Mucosa of descending colon (tissue), 3 donors: ENCODE results near the gene GPR78. TPM values are rescaled to one million over a fixed set of nuclear protein-coding genes. Genes with fewer than 3 reads are reported as not detected.

Experiments
- ATAC-seq: fragments of 200-7000 bp; cut with Tn5 transposase; one replicate; pipeline ENCODE4 v1.9.1; 2020; ENCODE audit warnings: mild to moderate bottlenecking, moderate library complexity
- DNase-seq, 3 donors: peaks; one replicate each; pipeline ENCODE4 v3.0.0-alpha.2; 2020
- H3K36me3 ChIP-seq: fragments of 200-600 bp; one replicate; pipeline ENCODE4 v1.8.0; 2021; ENCODE audit warnings: low read depth, mild to moderate bottlenecking
- H3K4me1 ChIP-seq: fragments of 200-600 bp; one replicate; pipeline ENCODE4 v1.8.0; 2021; ENCODE audit warnings: low read depth, mild to moderate bottlenecking
- H3K4me3 ChIP-seq: fragments of 200-600 bp; one replicate; pipeline ENCODE4 v1.8.0; 2021; ENCODE audit warnings: mild to moderate bottlenecking
- H3K9me3 ChIP-seq: fragments of 200-600 bp; one replicate; pipeline ENCODE4 v1.8.0; 2021; ENCODE audit warnings: mild to moderate bottlenecking
- CTCF ChIP-seq: fragments of 200-600 bp; IDR thresholded peaks from one replicate; pipeline ENCODE4 v1.8.0; 2022; ENCODE audit warnings: antibody characterized with exemption, mild to moderate bottlenecking
- intact Hi-C, 2 donors: fragments of 100-400 bp; cut with DNase I in 1 of 2; cut with micrococcal nuclease in 1 of 2; formaldehyde crosslinking; loops; one replicate each; pipeline versions ENCODE4 v1.11.0 to v1.11.1; 2022; cut with DNase I, micrococcal nuclease
- total RNA-seq, 3 donors: library from RNA; stranded (reverse); fragmentation: NEBNext Ultra II Directional in 2 of 3; extraction: Animal tissue kit (Norgen Biotek cat#: 25700) in 2 of 3; gene quantifications; one replicate each; pipeline versions ENCODE4 v1.2.1 to v1.2.4, GENCODE V29; 2021 to 2023
- donor health status: DM: no; HTN: no; CAD: no; lungs with moderate emphysema.
- donor health status: DM: no; HTN: no; CAD: no.
- donor health status: DM: no; HTN: yes; CAD: no.

The GPR78 gene
- total RNA-seq, 3 donors from 2014 or later, result 0.19 TPM; not detected in 2

GRCh38 chr4:8550691-8551090, 29.5 kb upstream of the GPR78 start:
- Histone ChIP-seq H3K4me3 (no peak overlapping the region), H3K4me1 (no peaks in the 10 kb centered on the region), H3K9me3 (no peaks in the 10 kb centered on the region), H3K36me3 (no peaks in the 10 kb centered on the region)
- ATAC-seq (no peak), DNase-seq (no peak)
- intact Hi-C loops, result no loop called here
- no peak for TF ChIP-seq CTCF

- intact Hi-C loops, result no loop called here
- H3K4me3 ChIP-seq, result no peak overlapping the region
- DNase-seq, result no peak
- H3K36me3 ChIP-seq, result no peaks in the 10 kb centered on the region
- H3K4me1 ChIP-seq, result no peaks in the 10 kb centered on the region
- ATAC-seq, result no peak
- TF ChIP-seq CTCF, result no peak
- no peaks in the 10 kb centered on the region for H3K9me3 ChIP-seq
These were observed 28.2 kb upstream of the GPR78 start for GRCh38 chr4:8552024-8552423.

DNA sequence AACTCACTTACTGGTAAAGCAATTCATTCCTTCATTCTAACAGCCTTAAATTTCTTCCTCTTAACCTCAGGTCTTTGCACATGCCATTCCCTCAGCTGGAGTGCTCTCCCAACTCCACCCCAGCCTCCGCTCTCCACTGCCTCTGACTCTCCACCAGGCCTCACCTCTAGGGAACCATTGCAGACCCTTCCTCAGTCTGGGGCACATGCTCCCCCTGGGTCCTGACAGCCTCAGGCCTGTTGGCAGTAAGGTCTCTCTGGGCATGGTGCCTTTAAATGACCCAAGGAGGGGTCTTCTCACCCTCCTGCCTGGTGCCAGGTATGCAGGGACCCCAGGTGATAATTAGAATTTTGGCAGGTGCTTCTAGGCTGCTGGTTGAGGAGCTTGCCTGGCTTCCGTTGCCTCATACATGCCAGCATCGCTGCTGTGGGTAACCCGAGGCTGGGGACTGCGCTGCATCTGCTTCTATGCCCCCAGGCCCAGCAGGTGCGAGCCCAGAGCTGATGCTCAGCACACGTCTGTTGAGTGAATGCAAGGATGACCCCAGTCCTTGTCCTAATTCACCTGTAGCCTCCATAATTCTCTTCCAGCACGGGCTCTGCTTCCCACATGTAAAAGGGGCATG, 27.5 kb upstream of the GPR78 start:
- no peak for TF ChIP-seq CTCF
- no peak for DNase-seq
- Histone ChIP-seq H3K4me3 (no peak overlapping the region), H3K4me1 (no peaks in the 10 kb centered on the region), H3K36me3 (no peaks in the 10 kb centered on the region), H3K9me3 (no peaks in the 10 kb centered on the region)
- intact Hi-C loops, result no loop called here
- no peak for ATAC-seq

DNA sequence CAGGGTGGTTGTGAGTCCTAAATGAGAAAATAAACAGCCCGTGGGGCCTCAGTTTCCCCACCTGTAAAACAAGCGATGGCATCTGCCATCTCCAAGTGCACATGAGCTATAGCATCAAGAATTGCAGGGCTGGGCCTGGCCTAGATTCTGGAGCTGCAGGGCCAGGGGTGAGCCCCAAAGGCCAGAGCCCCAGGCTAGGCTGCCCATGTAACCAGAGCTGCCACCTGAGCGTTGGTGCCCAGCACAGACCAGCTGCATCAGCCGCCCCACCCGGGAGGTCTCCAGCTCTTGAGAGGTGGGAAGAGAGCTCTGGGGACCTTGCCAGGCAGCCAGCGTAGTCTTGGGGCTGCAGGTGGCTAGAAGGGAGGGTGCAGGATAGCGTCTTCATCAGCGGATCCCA, 27.0 kb upstream of the GPR78 start:
- Histone ChIP-seq H3K36me3 (no peaks in the 10 kb centered on the region), H3K4me3 (no peak overlapping the region), H3K9me3 (no peaks in the 10 kb centered on the region), H3K4me1 (no peaks in the 10 kb centered on the region)
- no peak for ATAC-seq
- intact Hi-C loops, result no loop called here
- no peak for TF ChIP-seq CTCF
- DNase-seq, result no peak

DNA sequence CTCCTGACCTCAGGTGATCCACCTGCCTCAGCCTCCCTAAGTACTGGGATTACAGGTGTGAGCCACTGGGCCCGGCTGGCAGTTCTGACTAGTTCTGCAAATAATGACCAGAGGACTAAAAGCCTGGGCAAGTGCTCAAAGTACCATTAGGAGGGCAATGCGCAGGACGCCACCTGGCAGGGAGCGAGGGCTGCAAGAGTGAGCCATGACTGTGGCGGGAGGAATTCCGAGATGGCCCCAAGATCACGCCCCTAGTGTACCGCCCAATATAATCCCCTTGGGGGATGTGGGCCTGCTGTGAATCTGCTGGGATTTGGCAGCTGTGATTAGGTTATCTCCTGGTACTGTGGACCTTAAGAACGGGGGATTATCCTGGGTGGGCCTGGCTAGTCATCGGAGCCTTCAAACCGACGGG, 26.2 kb upstream of the GPR78 start:
- no peak for DNase-seq
- intact Hi-C loops, result no loop called here

More for the DNA sequence above, 26.2 kb upstream of the GPR78 start:
- ATAC-seq, result no peak
- H3K9me3 ChIP-seq, result no peaks in the 10 kb centered on the region
- H3K4me1 ChIP-seq, result no peaks in the 10 kb centered on the region
- H3K36me3 ChIP-seq, result no peaks in the 10 kb centered on the region
- TF ChIP-seq CTCF, result no peak
- H3K4me3 ChIP-seq, result no peak overlapping the region
